Spleen (tissue), 11 donors: ENCODE data around the gene TANC1. TPM values are rescaled to one million over a fixed set of nuclear protein-coding genes. Genes with fewer than 3 reads are reported as not detected.

Experiments used
- DNase-seq: peaks from one replicate; pipeline ENCODE4 v3.0.0-alpha.2; 2020
- H3K27ac ChIP-seq, 8 donors: fragments of 200-600 bp; sonication (generic) in 7 of 8; 1 replicate in 4 of 8; 2 replicates in 4 of 8; pipeline versions ENCODE4 v1.5.0 to v1.8.0; 2016 to 2021; ENCODE audit warnings: inconsistent platforms in 4 of 8, mild to moderate bottlenecking in 4 of 8, moderate library complexity in 1 of 8
- H3K27me3 ChIP-seq, 7 donors: fragments of 200-600 bp; sonication (generic) in 6 of 7; replicated peaks in 1 of 7; 1 replicate in 4 of 7; 2 replicates in 3 of 7; pipeline versions ENCODE4 v1.5.0 to v1.8.0; 2016 to 2021; ENCODE audit warnings: inconsistent platforms in 3 of 7, mild to moderate bottlenecking in 1 of 7
- H3K36me3 ChIP-seq, 6 donors: fragments of 200-600 bp; sonication (generic) in 5 of 6; 1 replicate in 4 of 6; 2 replicates in 2 of 6; pipeline versions ENCODE4 v1.5.0 to v1.8.0; 2016 to 2021; ENCODE audit warnings: inconsistent platforms in 2 of 6
- H3K4me1 ChIP-seq, 6 donors: fragments of 200-600 bp; sonication (generic) in 5 of 6; 1 replicate in 3 of 6; 2 replicates in 3 of 6; pipeline versions ENCODE4 v1.5.0 to v1.8.0; 2016 to 2021; ENCODE audit warnings: inconsistent platforms in 3 of 6
- H3K4me3 ChIP-seq, 8 donors: fragments of 200-600 bp; sonication (generic) in 7 of 8; 1 replicate in 4 of 8; 2 replicates in 4 of 8; pipeline versions ENCODE4 v1.5.0 to v1.8.0; 2016 to 2021; ENCODE audit warnings: inconsistent platforms in 4 of 8, mild to moderate bottlenecking in 4 of 8, moderate library complexity in 2 of 8
- H3K9me3 ChIP-seq, 8 donors: fragments of 200-600 bp; sonication (generic) in 7 of 8; 1 replicate in 4 of 8; 2 replicates in 4 of 8; pipeline versions ENCODE4 v1.5.0 to v1.8.0; 2016 to 2021; ENCODE audit warnings: inconsistent platforms in 4 of 8
- POLR2A ChIP-seq, 3 donors: fragments of 450-650 bp; IDR thresholded peaks; one replicate each; pipeline ENCODE4 v1.5.1; 2017; ENCODE audit warnings: antibody characterized with exemption in 3 of 3, mild to moderate bottlenecking in 1 of 3
- POLR2AphosphoS5 ChIP-seq, 3 donors: sonication (generic); formaldehyde crosslinking; IDR thresholded peaks; one replicate each; pipeline ENCODE4 v1.5.1; 2017; ENCODE audit warnings: antibody characterized with exemption in 3 of 3
- WGBS, 5 donors: extraction: QIAGEN DNeasy Blood & Tissue Kit in 3 of 5; methylation state at CpG; one replicate each; pipeline versions ENCODE4 v1.1.5 to v1.1.7; 2013 to 2018; 5-methylcytosine and 5-hydroxymethylcytosine counted together
- intact Hi-C: fragments of 100-400 bp; cut with DNase I; formaldehyde crosslinking; loops from one replicate; pipeline ENCODE4 v1.15.0; 2023; ENCODE audit warnings: low total_unique reads
- polyA plus RNA-seq, 3 donors: library from polyadenylated mRNA; stranded (reverse); fragments of 200-250 nt; gene quantifications; one replicate each; pipeline ENCODE4 v1.2.1, GENCODE V29; 2013
- total RNA-seq, 7 donors: library from RNA; depleted of rRNA in 3 of 7; stranded (reverse); fragments of >200 nt in 3 of 7; fragmentation: NEBNext Ultra II Directional in 4 of 7; extraction: Animal tissue kit (Norgen Biotek cat#: 25700) in 4 of 7; gene quantifications; one replicate each; pipeline versions ENCODE4 v1.1.0 to v1.2.1, GENCODE V29; 2016 to 2021
- TF ChIP-seq, protein P1 (sequence below), 11 experiments: fragments of 200-600 bp in 7 of 11; fragments of 450-650 bp in 4 of 11; sonication (generic) in 4 of 11; IDR thresholded peaks in 8 of 11; conservative IDR thresholded peaks in 3 of 11; 1 replicate in 7 of 11; 2 replicates in 4 of 11; pipeline versions ENCODE4 v1.4.0 to v1.8.0; 2016 to 2021; ENCODE audit warnings: antibody characterized with exemption in 11 of 11, inconsistent platforms in 4 of 11, mild to moderate bottlenecking in 1 of 11
- donor health status: healthy with polysubstance abuse.
- donor health status: DM: no; HTN: no; CAD: no; lungs with moderate emphysema.
- donor health status: DM: no; HTN: no; CAD: no.
- donor health status: Bipolar disorder and iron deficiency.
- donor health status: healthy.
- donor health status: DM: no; HTN: no; CAD: no.
- donor health status: DM: yes; HTN: yes; CAD: no.

TANC1 gene
- total and polyA plus RNA-seq, 10 donors, result 3.1 to 28.2 (median 21.7) TPM

- WGBS, 5 donors, result 91 to 96% (median 96%) methylated on average over 5 to 6 of the region's 6 CpGs
- no peaks in the 10 kb centered on the region for H3K9me3 ChIP-seq
- no peak overlapping the region for H3K27ac ChIP-seq
Measured at GRCh38 chr2:159080641-159081040, 112.2 kb downstream of the TANC1 start.

DNA sequence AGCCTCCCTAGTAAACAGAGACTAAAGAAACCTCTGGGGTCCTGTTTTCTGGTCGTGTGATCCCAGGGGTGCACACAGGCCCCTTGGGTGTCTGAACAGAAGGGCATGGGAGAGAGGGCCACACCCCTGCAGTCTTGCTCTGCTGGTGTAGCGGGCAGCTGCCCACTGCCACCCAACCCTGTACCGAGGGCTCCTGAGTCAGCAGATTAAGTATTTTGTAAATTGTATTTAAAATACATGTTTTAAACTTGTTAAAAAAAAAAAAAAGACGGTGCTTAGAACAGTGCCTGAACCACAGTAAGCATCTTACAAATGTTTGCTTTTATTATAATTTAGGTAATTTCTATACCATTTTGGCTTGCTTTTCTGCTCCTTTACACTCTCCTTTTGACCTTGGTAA, 113.7 kb downstream of the TANC1 start:
- no peaks in the 10 kb centered on the region for H3K27me3 ChIP-seq
- H3K36me3 ChIP-seq, result no peaks in the 10 kb centered on the region
- WGBS, 5 donors, result 77 to 92% (median 88%) methylated on average over 4 of the region's 4 CpGs
- no peaks in the 10 kb centered on the region for H3K9me3 ChIP-seq
- no peak for TF ChIP-seq POLR2A (IDR thresholded peaks at IDR 0.05)
- H3K4me3 ChIP-seq, result no peak overlapping the region
- peaks cover 0 to 34% (median 12%) of the 10 kb centered on the region in 6 donors for H3K4me1 ChIP-seq
- intact Hi-C loops, result no loop called here
- DNase-seq, result no peak
- no peak overlapping the region for H3K27ac ChIP-seq

More at GRCh38 chr2:159080641-159081040, 112.2 kb downstream of the TANC1 start:
- DNase-seq, result no peak
- no peak overlapping the region for H3K4me3 ChIP-seq
- no peaks in the 10 kb centered on the region for H3K27me3 ChIP-seq
- H3K36me3 ChIP-seq, result no peaks in the 10 kb centered on the region
- H3K4me1 ChIP-seq, result peaks cover 0 to 19% (median 9%) of the 10 kb centered on the region in 6 donors
- intact Hi-C loops, result no loop called here
- TF ChIP-seq POLR2A (IDR thresholded peaks at IDR 0.05) (no peak), POLR2AphosphoS5 (IDR thresholded peaks at IDR 0.05) (no peak)
- TF ChIP-seq, protein P1, sequence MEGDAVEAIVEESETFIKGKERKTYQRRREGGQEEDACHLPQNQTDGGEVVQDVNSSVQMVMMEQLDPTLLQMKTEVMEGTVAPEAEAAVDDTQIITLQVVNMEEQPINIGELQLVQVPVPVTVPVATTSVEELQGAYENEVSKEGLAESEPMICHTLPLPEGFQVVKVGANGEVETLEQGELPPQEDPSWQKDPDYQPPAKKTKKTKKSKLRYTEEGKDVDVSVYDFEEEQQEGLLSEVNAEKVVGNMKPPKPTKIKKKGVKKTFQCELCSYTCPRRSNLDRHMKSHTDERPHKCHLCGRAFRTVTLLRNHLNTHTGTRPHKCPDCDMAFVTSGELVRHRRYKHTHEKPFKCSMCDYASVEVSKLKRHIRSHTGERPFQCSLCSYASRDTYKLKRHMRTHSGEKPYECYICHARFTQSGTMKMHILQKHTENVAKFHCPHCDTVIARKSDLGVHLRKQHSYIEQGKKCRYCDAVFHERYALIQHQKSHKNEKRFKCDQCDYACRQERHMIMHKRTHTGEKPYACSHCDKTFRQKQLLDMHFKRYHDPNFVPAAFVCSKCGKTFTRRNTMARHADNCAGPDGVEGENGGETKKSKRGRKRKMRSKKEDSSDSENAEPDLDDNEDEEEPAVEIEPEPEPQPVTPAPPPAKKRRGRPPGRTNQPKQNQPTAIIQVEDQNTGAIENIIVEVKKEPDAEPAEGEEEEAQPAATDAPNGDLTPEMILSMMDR (IDR thresholded peaks at IDR 0.05 in 8 of 11, conservative IDR thresholded peaks at IDR 0.05 in 3 of 11), result no peak

DNA sequence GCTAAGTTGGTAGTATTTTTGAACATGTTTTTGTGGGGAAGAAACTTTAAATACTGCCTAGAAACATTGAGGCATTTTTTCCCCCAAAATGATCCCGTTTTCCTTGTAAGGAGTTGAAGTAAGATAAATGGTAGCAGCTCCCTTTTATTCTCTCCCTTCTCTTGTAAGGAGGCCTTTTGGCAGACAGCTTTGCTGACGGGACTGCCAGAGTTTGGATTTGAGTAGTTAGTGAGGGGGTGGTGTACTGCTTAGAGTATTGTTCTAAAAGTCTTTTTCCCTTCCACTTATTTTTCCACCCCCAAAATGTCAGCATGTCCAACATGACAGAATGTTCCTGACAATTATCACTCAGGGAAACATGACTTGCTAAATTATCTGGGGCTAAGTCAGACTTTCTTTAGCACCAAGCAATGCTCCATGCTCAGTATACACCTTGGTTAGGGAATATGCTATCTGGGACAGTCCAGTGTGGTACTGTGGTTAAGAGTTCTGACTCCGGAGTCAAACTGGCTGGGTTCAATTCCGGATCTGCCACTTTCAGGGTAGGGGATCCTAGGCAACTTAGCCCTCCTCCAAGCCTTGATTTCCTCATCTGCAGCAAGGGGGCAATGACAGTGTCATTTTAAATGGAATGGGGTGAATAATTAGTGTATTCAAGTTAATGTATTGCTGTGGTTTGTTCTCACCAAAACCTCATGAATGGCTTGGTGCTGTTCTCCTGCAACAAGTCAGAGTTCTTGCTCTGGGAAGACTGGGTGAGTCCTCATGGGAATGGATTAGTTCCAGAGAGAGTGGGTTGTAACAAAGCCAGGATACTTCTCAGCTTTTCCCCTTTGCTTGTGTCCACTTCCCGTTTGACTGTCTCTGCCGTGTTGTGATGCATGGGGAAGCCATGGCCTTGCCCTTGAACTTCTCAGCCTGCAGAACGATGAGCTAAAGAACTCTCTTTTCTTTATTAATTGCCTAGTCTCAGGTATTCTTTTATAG, 116.2 kb downstream of the TANC1 start:
- no peak for DNase-seq
- intact Hi-C loops, result no loop called here
- H3K4me1 ChIP-seq, result peaks cover 5 to 52% (median 21%) of the 10 kb centered on the region in 6 donors
- H3K27me3 ChIP-seq, result no peaks in the 10 kb centered on the region
- H3K36me3 ChIP-seq, result no peaks in the 10 kb centered on the region
- peak overlapping the region in 7 of 8 donors; percentile 28 to 67 (median 59) for H3K27ac ChIP-seq
- whole genome bisulfite sequencing, 5 donors, result 50 to 75% (median 60%) methylated on average over 7 of the region's 7 CpGs
- no peaks in the 10 kb centered on the region for H3K9me3 ChIP-seq
- H3K4me3 ChIP-seq, result no peak overlapping the region
- TF ChIP-seq POLR2AphosphoS5 (IDR thresholded peaks at IDR 0.05) (no peak), POLR2A (IDR thresholded peaks at IDR 0.05) (no peak)
- TF ChIP-seq, protein P1 (IDR thresholded peaks at IDR 0.05 in 8 of 11, conservative IDR thresholded peaks at IDR 0.05 in 3 of 11), result no peak

GRCh38 chr2:159086342-159086741, 117.9 kb downstream of the TANC1 start:
- no peak for DNase-seq
- intact Hi-C loops, result no loop called here
- peak overlapping the region in 2 of 8 donors; percentile 61 to 67 for H3K27ac ChIP-seq
- H3K9me3 ChIP-seq, result no peaks in the 10 kb centered on the region
- 3 to 20% (median 14%) methylated on average over 1 of the region's 1 CpG for WGBS, 5 donors
- peaks cover 14 to 69% (median 38%) of the 10 kb centered on the region in 6 donors for H3K4me1 ChIP-seq
- no peaks in the 10 kb centered on the region for H3K36me3 ChIP-seq
- TF ChIP-seq POLR2A (IDR thresholded peaks at IDR 0.05) (no peak), POLR2AphosphoS5 (IDR thresholded peaks at IDR 0.05) (no peak)
- TF ChIP-seq, protein P1 (IDR thresholded peaks at IDR 0.05 in 8 of 11, conservative IDR thresholded peaks at IDR 0.05 in 3 of 11), result no peak
- no peaks in the 10 kb centered on the region for H3K27me3 ChIP-seq
- H3K4me3 ChIP-seq, result no peak overlapping the region
